Spinal cord (tissue), 10 donors: ENCODE measurements around the gene SMAP2. TPM values are rescaled to one million over a fixed set of nuclear protein-coding genes. Genes with fewer than 3 reads are reported as not detected.
"Not testable (repeated sequence)": the region's sequence is repeated elsewhere in the genome, so short reads cannot be mapped to it uniquely, and the experiment has no call there.

Source experiments
- DNase-seq, 6 donors: peaks; one replicate each; pipeline versions ENCODE4 v3.0.0 to v3.0.0-alpha.2; 2013 to 2015; ENCODE audit warnings: low spot score in 6 of 6, low read depth in 4 of 6
- H3K27ac ChIP-seq: one replicate; pipeline ENCODE4 v1.5.1; 2013; ENCODE audit warnings: low read depth, low read length, control low read depth
- H3K27me3 ChIP-seq: one replicate; pipeline ENCODE4 v1.6.1; 2013; ENCODE audit warnings: low read length; ENCODE audit not compliant: control insufficient read depth, insufficient read depth
- H3K36me3 ChIP-seq: one replicate; pipeline ENCODE4 v1.6.1; 2013; ENCODE audit warnings: low read length; ENCODE audit not compliant: control insufficient read depth, insufficient read depth
- H3K4me1 ChIP-seq: one replicate; pipeline ENCODE4 v1.6.1; 2013; ENCODE audit warnings: low read length; ENCODE audit not compliant: control insufficient read depth, insufficient read depth
- H3K4me3 ChIP-seq: one replicate; pipeline ENCODE4 v1.5.1; 2013; ENCODE audit warnings: low read depth, low read length, control low read depth
- H3K9me3 ChIP-seq: one replicate; pipeline ENCODE4 v1.6.1; 2013; ENCODE audit warnings: low read length; ENCODE audit not compliant: control insufficient read depth, insufficient read depth
- WGBS: methylation state at CpG from one replicate; pipeline ENCODE4 v1.1.5; 2013; ENCODE audit warnings: missing lambda C conversion rate; ENCODE audit not compliant: insufficient coverage; 5-methylcytosine and 5-hydroxymethylcytosine counted together
- polyA plus RNA-seq, 2 donors: library from polyadenylated mRNA; unstranded; fragments of 120-200 nt; gene quantifications; one replicate each; pipeline ENCODE4 v1.2.1, GENCODE V29; 2013; ENCODE audit not compliant: insufficient read length in 2 of 2
- total RNA-seq, 2 donors: library from RNA; depleted of rRNA in 1 of 2; stranded (reverse); fragments of 120-200 nt in 1 of 2; fragments of >200 nt in 1 of 2; gene quantifications; one replicate each; pipeline versions ENCODE4 v1.2.3 to v1.2.4, GENCODE V29; 2013 to 2014
- donor health status: healthy.

Gene SMAP2
- total and polyA plus RNA-seq, 4 donors: 34.5 to 77.5 (median 54.5) TPM

GRCh38 chr1:40388456-40389321 is 15.2 kb downstream of the SMAP2 start:
- 95% methylated on average over 15 of the region's 28 CpGs for WGBS
- DNase-seq, H3K27me3 ChIP-seq, H3K36me3 ChIP-seq, H3K4me3 ChIP-seq, H3K4me1 ChIP-seq, H3K27ac ChIP-seq, H3K9me3 ChIP-seq: not testable (repeated sequence)

DNA sequence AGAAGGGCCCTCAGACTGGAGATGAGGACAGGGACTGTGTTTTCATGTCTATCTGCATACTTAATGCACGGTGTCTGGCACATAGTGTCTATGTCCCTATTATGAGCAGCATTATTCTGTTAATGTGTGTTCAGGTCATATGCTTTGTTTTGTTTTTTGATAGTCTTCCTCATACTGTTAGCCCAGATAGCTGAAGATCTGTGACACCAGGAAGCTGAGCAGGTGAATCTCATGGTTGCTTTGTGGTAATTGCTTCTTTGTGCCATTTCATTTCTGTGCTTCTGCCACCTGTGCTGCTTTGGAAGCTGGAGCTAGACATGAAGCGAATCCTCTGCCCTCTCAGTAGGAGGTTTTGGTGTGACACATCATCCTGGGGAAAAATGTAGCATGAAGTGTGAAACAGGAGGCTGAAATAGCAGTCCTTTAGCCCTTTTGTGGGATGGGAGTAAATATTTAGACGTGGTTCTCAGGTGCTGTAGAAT is 15.8 kb downstream of the SMAP2 start:
- WGBS: 77% methylated on average over 1 of the region's 3 CpGs
- H3K36me3 ChIP-seq: no peaks in the 10 kb centered on the region
- H3K4me3 ChIP-seq: no peak overlapping the region
- no peak for DNase-seq
- H3K9me3 ChIP-seq: no peaks in the 10 kb centered on the region
- H3K27ac ChIP-seq: no peak overlapping the region
- H3K4me1 ChIP-seq: peaks cover 5% of the 10 kb centered on the region
- no peaks in the 10 kb centered on the region for H3K27me3 ChIP-seq

GRCh38 chr1:40389871-40390560 is 16.5 kb downstream of the SMAP2 start:
- Histone ChIP-seq H3K27me3 (no peaks in the 10 kb centered on the region), H3K4me3 (no peak overlapping the region), H3K9me3 (no peaks in the 10 kb centered on the region), H3K27ac (no peak overlapping the region), H3K36me3 (no peaks in the 10 kb centered on the region), H3K4me1 (peaks cover 5% of the 10 kb centered on the region)
- peak in 1 of 6 donors; percentile 22 for DNase-seq
- 88% methylated on average over 1 of the region's 4 CpGs for WGBS

GRCh38 chr1:40390857-40391256 is 17.3 kb downstream of the SMAP2 start:
- no peaks in the 10 kb centered on the region for H3K9me3 ChIP-seq
- no peak overlapping the region for H3K27ac ChIP-seq
- WGBS: no CpG with 5 or more reads among the region's 3 CpGs
- no peaks in the 10 kb centered on the region for H3K36me3 ChIP-seq
- DNase-seq: no peak
- H3K27me3 ChIP-seq: no peaks in the 10 kb centered on the region
- H3K4me1 ChIP-seq: peaks cover 5% of the 10 kb centered on the region
- no peak overlapping the region for H3K4me3 ChIP-seq

GRCh38 chr1:40391688-40392145 is 18.2 kb downstream of the SMAP2 start:
- Histone ChIP-seq H3K36me3 (no peaks in the 10 kb centered on the region), H3K9me3 (no peaks in the 10 kb centered on the region), H3K4me1 (peaks cover 5% of the 10 kb centered on the region), H3K27me3 (no peaks in the 10 kb centered on the region), H3K4me3 (no peak overlapping the region), H3K27ac (peak overlapping the region; percentile 8)
- WGBS: no CpG with 5 or more reads among the region's 1 CpG
- DNase-seq: no peak

- Histone ChIP-seq H3K27me3 (no peaks in the 10 kb centered on the region), H3K36me3 (no peaks in the 10 kb centered on the region), H3K27ac (peak overlapping the region; percentile 8), H3K4me1 (peaks cover 3% of the 10 kb centered on the region), H3K9me3 (no peaks in the 10 kb centered on the region), H3K4me3 (no peak overlapping the region)
- 50% methylated on average over 1 of the region's 3 CpGs for WGBS
- peak in 2 of 6 donors; percentile 55 to 59 for DNase-seq
Observed at GRCh38 chr1:40392221-40392620, 18.7 kb downstream of the SMAP2 start.

DNA sequence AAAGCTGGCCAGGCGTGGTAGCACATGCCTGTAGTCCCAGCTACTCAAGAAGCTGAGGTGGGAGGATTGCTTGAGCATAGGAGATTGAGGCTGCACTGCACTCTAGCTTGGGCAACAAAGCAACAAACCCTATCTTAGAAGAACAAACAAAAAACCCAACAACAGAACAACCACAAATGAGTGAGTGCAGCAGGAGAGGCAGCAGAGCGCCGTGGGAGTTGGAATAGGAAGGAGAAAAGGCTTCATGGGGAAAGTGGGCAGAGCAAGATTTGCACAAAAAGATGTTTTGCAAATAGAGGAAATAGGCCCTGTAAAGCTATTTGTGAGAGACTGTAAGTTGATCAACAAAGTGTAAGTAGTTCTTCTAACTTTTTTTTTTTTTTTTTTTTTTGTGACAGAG is 19.6 kb downstream of the SMAP2 start:
- Histone ChIP-seq H3K36me3 (no peaks in the 10 kb centered on the region), H3K27ac (no peak overlapping the region), H3K9me3 (no peaks in the 10 kb centered on the region), H3K4me1 (peaks cover 3% of the 10 kb centered on the region), H3K27me3 (no peaks in the 10 kb centered on the region), H3K4me3 (no peak overlapping the region)
- 64% methylated on average over 2 of the region's 3 CpGs for WGBS
- DNase-seq: no peak

GRCh38 chr1:40394491-40395172 is 21.1 kb downstream of the SMAP2 start:
- Histone ChIP-seq H3K4me3 (no peak overlapping the region), H3K36me3 (no peaks in the 10 kb centered on the region), H3K9me3 (no peaks in the 10 kb centered on the region), H3K27ac (no peak overlapping the region), H3K27me3 (no peaks in the 10 kb centered on the region), H3K4me1 (peaks cover 7% of the 10 kb centered on the region)
- no peak for DNase-seq
- no CpG with 5 or more reads among the region's 3 CpGs for WGBS
